ENCODE measurements around the gene BASP1. TPM values are rescaled to one million over a fixed set of nuclear protein-coding genes. Genes with fewer than 3 reads are reported as not detected.
"Not testable (repeated sequence)": the region's sequence is repeated elsewhere in the genome, so short reads cannot be mapped to it uniquely, and the experiment has no call there.

Gene BASP1
- total RNA-seq, 2 experiments from 2014 or later = 0.15 to 0.42 TPM

DNA sequence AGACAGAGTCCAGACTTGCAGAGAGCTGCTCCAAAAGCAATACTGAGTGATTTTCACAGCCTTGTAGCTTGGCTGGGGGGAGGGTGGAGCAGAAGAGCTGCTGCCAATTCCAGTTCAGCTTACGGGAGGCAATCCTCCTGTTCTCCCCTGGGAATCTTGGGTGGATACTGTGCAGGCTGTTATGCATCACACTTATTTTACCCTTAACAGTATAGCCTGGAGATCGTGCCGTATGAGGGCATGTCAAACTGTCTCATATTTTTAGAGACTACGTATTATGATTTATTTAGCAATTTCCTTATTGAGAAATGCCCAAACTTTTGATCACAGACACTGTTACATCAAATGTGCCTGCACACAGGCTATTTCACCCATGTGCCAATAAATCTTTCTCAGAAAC lies 85.2 kb downstream of the BASP1 start:
- no peaks in the 10 kb centered on the region for H3K9me3 Mint-ChIP-seq
- H3K36me3 Mint-ChIP-seq (ENCODE audit: low read depth) = no peaks in the 10 kb centered on the region
- no peak overlapping the region for H3K27ac Mint-ChIP-seq
- CTCF ChIA-PET = no interaction called here
- H3K4me3 Mint-ChIP-seq = no peak overlapping the region
- POLR2A ChIA-PET = no interaction called here
- H3K27me3 Mint-ChIP-seq = no peaks in the 10 kb centered on the region
- DNase-seq = no peak
- H3K4me1 Mint-ChIP-seq = no peaks in the 10 kb centered on the region

DNA sequence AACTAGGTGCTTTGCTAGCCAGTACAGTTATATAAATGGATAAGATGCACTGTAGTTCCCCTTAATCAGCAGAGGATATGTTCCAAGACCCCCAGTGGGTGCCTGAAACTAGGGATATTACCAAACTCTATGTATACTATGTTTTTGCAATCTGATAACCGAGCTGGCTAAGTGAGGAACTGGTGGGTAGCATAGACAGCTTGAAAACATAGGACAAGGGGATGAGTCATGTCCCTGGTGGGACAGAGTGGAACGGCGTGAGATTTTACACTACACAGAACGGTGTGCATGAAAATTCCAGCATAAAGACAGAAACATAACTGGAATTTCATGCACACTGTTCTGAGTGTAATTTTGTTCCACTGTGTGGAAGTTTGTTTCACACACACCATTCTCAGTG lies 86.9 kb downstream of the BASP1 start:
- Mint-ChIP-seq H3K4me1 (no peaks in the 10 kb centered on the region), H3K27ac (no peak overlapping the region), H3K27me3 (no peaks in the 10 kb centered on the region), H3K9me3 (no peaks in the 10 kb centered on the region), H3K36me3 (ENCODE audit: low read depth) (no peaks in the 10 kb centered on the region), H3K4me3 (no peak overlapping the region)
- ChIA-PET CTCF (no interaction called here), POLR2A (no interaction called here)
- no peak for DNase-seq

DNA sequence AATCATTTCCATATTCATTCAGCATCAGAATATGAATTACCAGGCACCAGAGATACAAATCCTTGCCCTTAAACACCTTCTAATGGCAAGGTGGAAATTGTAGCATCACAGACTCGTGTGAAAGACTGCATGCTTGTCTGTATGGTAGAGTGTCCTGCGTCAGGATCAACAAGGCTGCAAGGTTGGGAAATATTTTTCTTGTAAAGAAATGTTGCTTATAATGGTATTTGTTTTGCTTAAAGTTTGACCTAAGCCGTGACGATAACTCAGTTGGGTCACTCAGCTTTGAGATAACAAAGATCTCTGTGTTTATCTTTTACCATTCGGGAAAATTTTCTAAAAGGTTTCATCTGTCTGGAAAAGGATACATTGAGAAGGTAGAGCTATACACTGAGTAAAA lies 87.6 kb downstream of the BASP1 start:
- ChIA-PET CTCF (no interaction called here), POLR2A (no interaction called here)
- Mint-ChIP-seq H3K4me3 (no peak overlapping the region), H3K9me3 (no peaks in the 10 kb centered on the region), H3K36me3 (ENCODE audit: low read depth) (no peaks in the 10 kb centered on the region), H3K27me3 (no peaks in the 10 kb centered on the region), H3K27ac (no peak overlapping the region), H3K4me1 (no peaks in the 10 kb centered on the region)
- DNase-seq = no peak

DNA sequence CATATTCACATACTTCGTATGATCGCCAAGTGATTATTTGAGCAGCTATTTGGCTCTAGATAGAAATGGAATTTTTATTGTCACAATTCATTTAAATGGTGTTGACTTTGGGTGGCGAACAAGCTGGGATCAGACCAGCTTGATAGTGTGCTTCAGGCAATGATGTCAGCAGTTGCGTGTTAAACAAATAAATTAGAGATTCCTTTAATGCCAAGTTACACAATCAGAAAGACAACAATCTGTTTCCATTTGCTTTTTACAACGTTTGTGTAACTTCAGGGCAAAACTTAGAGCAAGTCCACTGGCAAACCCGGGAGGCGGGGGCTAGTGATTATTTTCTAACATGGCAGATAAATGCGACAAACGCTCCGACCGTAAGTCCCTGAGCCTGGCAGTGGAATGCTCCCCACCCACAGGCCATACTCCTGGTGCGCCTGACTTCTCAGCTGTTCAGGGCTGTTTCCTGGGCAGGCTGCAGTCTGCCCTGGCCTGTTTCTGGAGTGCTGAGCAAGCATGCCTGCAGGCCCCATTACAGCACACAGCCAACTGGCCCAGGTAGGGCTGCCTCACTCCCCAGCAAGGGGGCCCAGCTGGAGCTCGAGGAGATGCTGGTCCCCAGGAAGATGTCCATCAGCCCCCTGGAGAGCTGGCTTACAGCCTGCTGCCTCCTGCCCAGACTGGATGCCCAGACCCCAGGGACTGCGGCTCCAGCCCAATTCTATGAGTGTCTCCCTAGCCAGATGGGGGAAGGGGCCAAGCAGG lies 88.7 kb downstream of the BASP1 start:
- H3K9me3 Mint-ChIP-seq = peaks cover 3% of the 10 kb centered on the region
- H3K27ac Mint-ChIP-seq = no peak overlapping the region
- H3K4me3 Mint-ChIP-seq = no peak overlapping the region
- H3K27me3 Mint-ChIP-seq = no peaks in the 10 kb centered on the region
- no peaks in the 10 kb centered on the region for H3K4me1 Mint-ChIP-seq
- CTCF ChIA-PET = no interaction called here
- POLR2A ChIA-PET = no interaction called here
- no peak for DNase-seq
- H3K36me3 Mint-ChIP-seq (ENCODE audit: low read depth) = no peaks in the 10 kb centered on the region

DNA sequence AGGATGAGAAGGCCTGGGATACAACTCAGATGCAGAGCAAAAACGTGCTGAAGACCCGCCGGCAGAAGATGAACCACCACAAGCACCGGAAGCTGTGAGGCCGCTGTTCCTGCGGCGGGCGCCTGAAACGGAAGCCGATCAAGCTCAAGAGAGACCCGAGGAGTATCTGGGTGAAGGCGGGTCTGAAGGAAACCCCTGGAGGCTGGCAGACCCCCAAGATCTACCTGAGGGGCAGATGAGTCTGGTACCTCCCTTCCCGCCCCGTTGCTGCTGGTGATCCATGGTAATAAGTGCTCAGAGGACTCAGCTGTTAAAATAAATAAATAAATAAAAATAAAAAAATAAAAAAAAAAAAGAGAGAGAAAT lies 89.3 kb downstream of the BASP1 start:
- CTCF ChIA-PET = no interaction called here
- no peak for DNase-seq
- Mint-ChIP-seq H3K4me3 (no peak overlapping the region), H3K4me1 (no peaks in the 10 kb centered on the region), H3K36me3 (ENCODE audit: low read depth) (no peaks in the 10 kb centered on the region), H3K27ac (no peak overlapping the region), H3K9me3 (peaks cover 3% of the 10 kb centered on the region), H3K27me3 (no peaks in the 10 kb centered on the region)
- POLR2A ChIA-PET = no interaction called here

DNA sequence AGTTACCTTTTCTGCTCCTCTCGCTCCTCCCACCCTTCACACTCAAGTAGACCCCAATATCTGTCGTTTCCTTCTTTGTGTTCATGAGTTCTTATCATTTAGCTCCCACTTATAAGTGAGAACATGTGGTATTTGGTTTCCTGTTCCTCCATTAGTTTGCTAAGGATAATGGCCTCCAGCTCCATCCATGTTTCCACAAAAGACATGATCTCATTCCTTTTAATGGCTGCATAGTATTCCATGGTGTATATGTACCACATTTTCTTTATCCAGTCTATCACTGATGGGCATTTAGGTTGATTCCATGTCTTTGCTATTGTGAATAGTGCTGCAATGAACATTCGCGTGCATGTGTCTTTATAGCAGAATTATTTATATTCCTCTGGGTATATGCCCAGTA lies 90.0 kb downstream of the BASP1 start:
- H3K27ac Mint-ChIP-seq; POLR2A ChIA-PET; H3K4me1 Mint-ChIP-seq; DNase-seq; H3K36me3 Mint-ChIP-seq (ENCODE audit: low read depth); CTCF ChIA-PET; H3K27me3 Mint-ChIP-seq; H3K4me3 Mint-ChIP-seq; H3K9me3 Mint-ChIP-seq: not testable (repeated sequence)

DNA sequence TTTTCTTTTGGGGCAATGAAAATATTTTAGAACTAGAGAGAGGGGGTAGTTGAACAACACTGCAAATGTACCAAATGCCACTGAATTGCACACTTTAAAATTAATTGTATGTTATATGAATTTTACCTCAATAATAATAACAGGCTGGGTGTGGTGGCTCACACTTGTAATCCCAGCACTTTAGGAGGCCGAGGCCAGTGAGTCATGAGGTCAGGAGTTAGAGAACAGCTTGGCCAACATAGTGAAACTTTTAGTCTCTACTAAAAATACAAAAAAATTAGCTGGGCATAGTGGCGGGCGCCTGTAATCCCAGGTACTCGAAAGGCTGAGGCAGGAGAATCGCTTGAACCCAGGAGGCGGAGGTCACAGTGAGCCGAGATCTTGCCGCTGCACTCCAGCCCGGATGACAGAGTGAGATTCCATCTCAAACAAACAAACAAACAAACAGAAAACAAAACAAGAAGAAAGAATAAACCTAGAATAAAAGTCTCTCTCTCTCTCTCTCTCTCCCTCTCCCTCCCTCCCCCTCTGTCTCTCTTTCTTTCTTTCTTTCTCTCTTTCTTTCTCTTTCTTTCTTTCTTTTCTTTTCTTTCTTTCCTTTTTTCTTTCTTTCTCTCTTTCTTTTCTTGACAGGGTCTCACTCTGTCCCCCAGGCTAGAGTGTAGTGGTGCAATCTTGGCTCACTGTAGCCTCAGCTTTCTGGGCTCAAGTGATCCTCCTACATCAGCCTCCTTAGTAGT lies 91.1 kb downstream of the BASP1 start:
- H3K27me3 Mint-ChIP-seq = no peaks in the 10 kb centered on the region

DNA sequence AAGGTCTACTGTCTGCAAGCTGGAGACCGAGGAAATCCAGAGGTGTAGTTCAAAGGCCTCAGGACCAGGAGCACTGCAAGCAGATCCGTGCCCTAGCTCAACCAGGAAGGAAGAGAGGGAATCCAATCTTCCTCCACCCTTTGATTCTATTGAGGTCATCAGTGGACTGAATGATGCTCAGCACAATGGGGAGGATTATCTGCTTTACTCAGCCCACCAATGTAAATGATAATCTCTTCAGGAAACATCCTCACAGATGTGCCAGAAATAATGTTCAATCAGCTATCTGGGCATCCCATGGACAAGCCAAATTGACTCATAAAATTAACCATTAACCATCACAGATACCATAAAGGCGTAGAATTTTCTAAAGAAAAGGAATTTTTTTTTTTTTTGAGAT lies 92.0 kb downstream of the BASP1 start:
- H3K4me1 Mint-ChIP-seq = no peaks in the 10 kb centered on the region
- H3K27me3 Mint-ChIP-seq = no peaks in the 10 kb centered on the region
- no peaks in the 10 kb centered on the region for H3K36me3 Mint-ChIP-seq (ENCODE audit: low read depth)
- no peak overlapping the region for H3K27ac Mint-ChIP-seq
- peaks cover 3% of the 10 kb centered on the region for H3K9me3 Mint-ChIP-seq
- no peak overlapping the region for H3K4me3 Mint-ChIP-seq
- CTCF ChIA-PET = no interaction called here
- POLR2A ChIA-PET = no interaction called here
- DNase-seq = no peak

More for the DNA sequence above, 91.1 kb downstream of the BASP1 start:
- DNase-seq = no peak
- Mint-ChIP-seq H3K27ac (no peak overlapping the region), H3K4me3 (no peak overlapping the region), H3K36me3 (ENCODE audit: low read depth) (no peaks in the 10 kb centered on the region), H3K4me1 (no peaks in the 10 kb centered on the region), H3K9me3 (peaks cover 3% of the 10 kb centered on the region)
- ChIA-PET CTCF (no interaction called here), POLR2A (no interaction called here)

DNA sequence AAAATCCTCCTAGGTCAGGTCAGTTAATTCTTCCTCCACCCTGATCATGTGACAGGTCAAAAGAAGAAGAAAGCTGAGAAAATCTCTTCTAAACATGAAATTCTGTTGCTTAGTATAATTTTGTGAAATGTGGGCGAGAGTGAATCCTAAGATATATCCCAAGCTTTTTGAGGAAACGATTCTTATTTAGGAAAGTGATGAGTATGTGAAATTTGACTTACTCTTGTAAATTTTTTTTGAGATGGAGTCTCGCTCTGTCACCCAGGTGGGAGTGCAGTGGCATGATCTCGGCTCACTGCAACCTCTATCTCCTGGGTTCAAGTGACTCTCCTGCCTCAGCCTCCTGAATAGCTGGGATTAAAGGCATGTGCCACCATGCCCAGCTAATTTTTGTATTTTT lies 93.1 kb downstream of the BASP1 start:
- POLR2A ChIA-PET; H3K4me1 Mint-ChIP-seq; H3K27me3 Mint-ChIP-seq; H3K4me3 Mint-ChIP-seq; CTCF ChIA-PET; H3K9me3 Mint-ChIP-seq; H3K36me3 Mint-ChIP-seq (ENCODE audit: low read depth); H3K27ac Mint-ChIP-seq; DNase-seq: not testable (repeated sequence)

DNA sequence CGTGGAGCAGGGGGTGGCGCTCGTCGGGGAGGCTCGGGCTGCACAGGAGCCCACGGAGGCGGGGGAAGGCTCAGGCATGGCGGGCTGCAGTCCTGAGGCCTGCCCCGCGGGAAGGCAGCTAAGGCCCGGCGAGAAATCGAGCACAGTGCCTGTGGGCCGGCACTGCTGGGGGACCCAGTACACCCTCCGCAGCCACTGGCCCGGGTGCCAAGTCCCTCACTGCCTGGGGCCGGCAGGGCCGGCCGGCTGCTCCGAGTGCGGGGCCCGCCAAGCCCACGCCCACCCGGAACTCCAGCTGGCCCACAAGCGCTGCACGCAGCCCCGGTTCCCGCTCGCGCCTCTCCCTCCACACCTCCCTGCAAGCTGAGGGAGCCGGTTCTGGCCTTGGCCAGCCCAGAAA lies 94.4 kb downstream of the BASP1 start:
- H3K27ac Mint-ChIP-seq; H3K27me3 Mint-ChIP-seq; CTCF ChIA-PET; H3K36me3 Mint-ChIP-seq (ENCODE audit: low read depth); H3K4me1 Mint-ChIP-seq; POLR2A ChIA-PET; H3K9me3 Mint-ChIP-seq; DNase-seq; H3K4me3 Mint-ChIP-seq: not testable (repeated sequence)

DNA sequence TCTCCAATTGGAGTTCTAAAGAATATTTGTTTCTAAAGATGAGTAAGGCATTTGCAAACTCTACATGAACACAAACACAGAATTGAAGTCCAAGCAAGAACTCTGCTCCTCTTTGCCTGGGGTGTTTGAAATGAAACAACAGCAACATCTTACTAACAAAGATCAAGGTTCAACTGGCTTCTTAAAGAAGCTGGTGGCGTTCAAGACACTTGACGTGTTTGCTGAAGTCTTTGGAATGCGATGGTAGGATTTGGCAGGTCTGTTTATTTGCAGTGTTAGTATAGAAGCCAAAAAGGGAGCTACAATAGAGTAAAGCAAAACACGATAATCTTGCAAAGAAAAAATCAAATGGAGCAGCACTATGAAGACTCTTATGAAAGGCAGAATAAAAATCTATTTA lies 94.9 kb downstream of the BASP1 start:
- Mint-ChIP-seq H3K27ac (no peak overlapping the region), H3K4me3 (no peak overlapping the region), H3K4me1 (no peaks in the 10 kb centered on the region), H3K36me3 (ENCODE audit: low read depth) (no peaks in the 10 kb centered on the region), H3K27me3 (no peaks in the 10 kb centered on the region), H3K9me3 (peaks cover 3% of the 10 kb centered on the region)
- DNase-seq = no peak
- ChIA-PET CTCF (no interaction called here), POLR2A (no interaction called here)

DNA sequence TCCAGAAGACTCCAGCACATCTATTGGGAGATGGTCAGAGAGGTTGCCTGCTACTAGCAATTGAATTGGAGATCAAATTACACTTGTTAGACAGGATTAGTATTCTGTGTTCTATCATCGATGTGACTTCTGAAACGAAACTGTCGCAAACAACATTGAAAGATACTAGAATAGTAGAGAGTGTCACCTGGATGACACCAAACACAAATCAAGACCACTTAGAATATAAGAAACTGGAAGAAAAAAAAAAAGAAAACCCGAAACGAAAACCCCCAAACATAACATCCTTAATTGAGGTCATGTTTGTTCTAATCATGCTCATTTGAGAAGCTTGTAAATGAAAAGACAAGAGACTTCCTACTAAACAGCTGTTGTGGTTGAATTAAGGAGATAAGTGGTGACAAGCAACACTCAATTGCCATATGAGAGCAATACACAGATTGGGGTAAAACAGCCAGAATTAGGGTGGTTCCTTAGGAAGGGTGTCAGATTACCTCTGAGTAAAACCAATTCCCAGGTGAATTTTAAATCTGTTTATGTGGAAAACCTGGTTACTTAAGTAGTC lies 97.6 kb downstream of the BASP1 start:
- H3K27ac Mint-ChIP-seq = no peak overlapping the region
- POLR2A ChIA-PET = no interaction called here

DNA sequence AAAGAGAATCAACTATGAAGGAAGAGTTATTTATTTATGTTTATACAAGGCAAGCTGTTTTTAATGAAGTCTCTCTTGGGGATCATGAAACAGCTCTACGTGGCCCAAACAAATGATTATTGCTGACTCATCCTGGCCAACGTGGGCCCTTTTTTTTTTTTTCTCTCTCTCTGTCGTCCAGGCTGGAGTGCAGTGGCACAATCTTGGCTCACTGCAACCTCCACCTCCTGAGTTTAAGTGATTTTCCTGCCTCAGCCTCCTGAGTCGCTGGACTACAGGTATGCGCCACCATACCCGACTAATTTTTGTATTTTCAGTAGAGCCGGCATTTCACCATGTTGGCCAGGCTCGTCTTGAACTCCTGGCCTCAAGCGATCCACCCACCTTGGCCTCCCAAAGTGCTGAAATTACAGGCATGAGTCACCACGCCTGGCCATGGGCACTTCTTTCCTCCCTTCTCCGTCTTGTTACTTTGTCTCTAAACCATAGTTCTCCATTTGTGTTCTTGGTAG lies 98.3 kb downstream of the BASP1 start:
- Mint-ChIP-seq H3K9me3 (peaks cover 3% of the 10 kb centered on the region), H3K36me3 (ENCODE audit: low read depth) (no peaks in the 10 kb centered on the region), H3K4me3 (no peak overlapping the region), H3K27ac (no peak overlapping the region), H3K27me3 (no peaks in the 10 kb centered on the region), H3K4me1 (no peaks in the 10 kb centered on the region)
- ChIA-PET CTCF (no interaction called here), POLR2A (no interaction called here)
- no peak for DNase-seq

More for the DNA sequence above, 97.6 kb downstream of the BASP1 start:
- CTCF ChIA-PET = no interaction called here
- Mint-ChIP-seq H3K4me1 (no peaks in the 10 kb centered on the region), H3K9me3 (peaks cover 6% of the 10 kb centered on the region), H3K4me3 (no peak overlapping the region), H3K36me3 (ENCODE audit: low read depth) (no peaks in the 10 kb centered on the region), H3K27me3 (no peaks in the 10 kb centered on the region)
- DNase-seq = no peak
